Measurements from ENCODE around the gene CCDC7.
A peak's percentile ranks its signal among the peaks of the same experiment; 100 is the strongest.

The CCDC7 gene

GRCh38 chr10:32437334-32437733 lies 8.6 kb upstream of the CCDC7 start:
- no peak for ATAC-seq
- no peak for TF ChIP-seq PPARA (CRISPR knock-in tag; IDR thresholded peaks at IDR 0.05; ENCODE audit: borderline replicate concordance)

- no peak for ATAC-seq
- TF ChIP-seq ZC3H10 (CRISPR knock-in tag; IDR thresholded peaks at IDR 0.05) (no peak), CSDC2 (CRISPR knock-in tag; IDR thresholded peaks at IDR 0.05) (no peak), ZNF70 (CRISPR knock-in tag; IDR thresholded peaks at IDR 0.05) (no peak), TOX (CRISPR knock-in tag; IDR thresholded peaks at IDR 0.05; ENCODE audit: borderline replicate concordance) (no peak), OSR1 (CRISPR knock-in tag; IDR thresholded peaks at IDR 0.05) (no peak), TSHZ2 (CRISPR knock-in tag; IDR thresholded peaks at IDR 0.05) (no peak)
Observed at GRCh38 chr10:32445036-32445435, 904 bp upstream of the CCDC7 start.

- ATAC-seq, result peak; percentile 44
Observed at GRCh38 chr10:32446536-32447406, 831 bp downstream of the CCDC7 start.

GRCh38 chr10:32454148-32454547 lies 8.2 kb downstream of the CCDC7 start:
- TF ChIP-seq ZFP30 (CRISPR knock-in tag; IDR thresholded peaks at IDR 0.05) (no peak), PPARA (CRISPR knock-in tag; IDR thresholded peaks at IDR 0.05; ENCODE audit: borderline replicate concordance) (no peak), TCF4 (CRISPR knock-in tag; IDR thresholded peaks at IDR 0.05; ENCODE audit: borderline replicate concordance) (no peak), ESRRG (CRISPR knock-in tag; IDR thresholded peaks at IDR 0.05) (no peak), ZFP3 (CRISPR knock-in tag; IDR thresholded peaks at IDR 0.05) (no peak), BACH2 (CRISPR knock-in tag; IDR thresholded peaks at IDR 0.05; ENCODE audit: borderline replicate concordance) (no peak), ARNTL (CRISPR knock-in tag; IDR thresholded peaks at IDR 0.05; ENCODE audit: borderline replicate concordance, low read depth) (no peak)
- ATAC-seq, result no peak

More at GRCh38 chr10:32446536-32447406, 831 bp downstream of the CCDC7 start:
- no peak for TF ChIP-seq ISL1 (CRISPR knock-in tag; IDR thresholded peaks at IDR 0.05)
- no peak for TF ChIP-seq GLIS3 (CRISPR knock-in tag; IDR thresholded peaks at IDR 0.05)
- no peak for TF ChIP-seq SNAI2 (CRISPR knock-in tag; IDR thresholded peaks at IDR 0.05)
- TF ChIP-seq CSDC2 (CRISPR knock-in tag; IDR thresholded peaks at IDR 0.05), result no peak
- no peak for TF ChIP-seq ZFP3 (CRISPR knock-in tag; IDR thresholded peaks at IDR 0.05)
- no peak for TF ChIP-seq ZC3H10 (CRISPR knock-in tag; IDR thresholded peaks at IDR 0.05)
- no peak for TF ChIP-seq ZNF565 (CRISPR knock-in tag; conservative IDR thresholded peaks at IDR 0.05; ENCODE audit: low read depth)
- TF ChIP-seq RARB (CRISPR knock-in tag; IDR thresholded peaks at IDR 0.05), result no peak
- TF ChIP-seq ZFP30 (CRISPR knock-in tag; IDR thresholded peaks at IDR 0.05), result no peak
- no peak for TF ChIP-seq POU6F1 (CRISPR knock-in tag; IDR thresholded peaks at IDR 0.05; ENCODE audit: borderline replicate concordance, low read depth)
- TF ChIP-seq ARNTL (CRISPR knock-in tag; IDR thresholded peaks at IDR 0.05; ENCODE audit: borderline replicate concordance, low read depth), result no peak
- no peak for TF ChIP-seq TCF4 (CRISPR knock-in tag; IDR thresholded peaks at IDR 0.05; ENCODE audit: borderline replicate concordance)
- no peak for TF ChIP-seq PPARA (CRISPR knock-in tag; IDR thresholded peaks at IDR 0.05; ENCODE audit: borderline replicate concordance)
- TF ChIP-seq ESRRG (CRISPR knock-in tag; IDR thresholded peaks at IDR 0.05), result no peak
- no peak for TF ChIP-seq CSRNP3 (CRISPR knock-in tag; IDR thresholded peaks at IDR 0.05)
